Neural crest cell (in vitro differentiated cells): Measurements from ENCODE around the gene MYO5C. TPM values are rescaled to one million over a fixed set of nuclear protein-coding genes. Genes with fewer than 3 reads are reported as not detected.
A peak's percentile ranks its signal among the peaks of the same experiment; 100 is the strongest.

ENCODE experiments used
- DNase-seq: peaks from one replicate; pipeline ENCODE4 v3.0.0; 2021; ENCODE audit warnings: low read depth, mixed read lengths, low spot score
- H3K27ac Mint-ChIP-seq: one replicate; pipeline ENCODE4 v1.8.0; 2021; ENCODE audit warnings: mild to moderate bottlenecking, mixed read lengths; ENCODE audit not compliant: unreplicated experiment
- H3K27me3 Mint-ChIP-seq: 2 replicates; pipeline ENCODE4 v1.8.0; 2021; ENCODE audit warnings: low read depth, mild to moderate bottlenecking, mixed read lengths
- H3K36me3 Mint-ChIP-seq: 2 replicates; pipeline ENCODE4 v1.8.0; 2021; ENCODE audit warnings: low read depth, mild to moderate bottlenecking, mixed read lengths
- H3K4me1 Mint-ChIP-seq: 2 replicates; pipeline ENCODE4 v1.8.0; 2021; ENCODE audit warnings: mixed read lengths
- H3K4me3 Mint-ChIP-seq: one replicate; pipeline ENCODE4 v1.8.0; 2021; ENCODE audit warnings: mild to moderate bottlenecking, mixed read lengths
- H3K9me3 Mint-ChIP-seq: 2 replicates; pipeline ENCODE4 v1.8.0; 2021; ENCODE audit warnings: mixed read lengths
- total RNA-seq: library from RNA; stranded (reverse); gene quantifications from 2 replicates; pipeline ENCODE4 v1.2.1, GENCODE V29; 2021
- TF ChIP-seq, protein P1 (sequence below): fragments of 200-600 bp; sonication (generic); conservative IDR thresholded peaks from 2 replicates; pipeline ENCODE4 v1.5.0; 2021; ENCODE audit warnings: antibody characterized with exemption, mild to moderate bottlenecking

Gene MYO5C
- total RNA-seq, 1 donor from 2014 or later, result 7.7 TPM

GRCh38 chr15:52338058-52338457 lies 42.5 kb upstream of the MYO5C start:
- H3K4me1 Mint-ChIP-seq, result peaks cover 13% of the 10 kb centered on the region
- H3K4me3 Mint-ChIP-seq, result no peak overlapping the region
- peaks cover 3% of the 10 kb centered on the region for H3K36me3 Mint-ChIP-seq
- DNase-seq, result no peak
- H3K27me3 Mint-ChIP-seq, result no peaks in the 10 kb centered on the region
- TF ChIP-seq, protein P1, sequence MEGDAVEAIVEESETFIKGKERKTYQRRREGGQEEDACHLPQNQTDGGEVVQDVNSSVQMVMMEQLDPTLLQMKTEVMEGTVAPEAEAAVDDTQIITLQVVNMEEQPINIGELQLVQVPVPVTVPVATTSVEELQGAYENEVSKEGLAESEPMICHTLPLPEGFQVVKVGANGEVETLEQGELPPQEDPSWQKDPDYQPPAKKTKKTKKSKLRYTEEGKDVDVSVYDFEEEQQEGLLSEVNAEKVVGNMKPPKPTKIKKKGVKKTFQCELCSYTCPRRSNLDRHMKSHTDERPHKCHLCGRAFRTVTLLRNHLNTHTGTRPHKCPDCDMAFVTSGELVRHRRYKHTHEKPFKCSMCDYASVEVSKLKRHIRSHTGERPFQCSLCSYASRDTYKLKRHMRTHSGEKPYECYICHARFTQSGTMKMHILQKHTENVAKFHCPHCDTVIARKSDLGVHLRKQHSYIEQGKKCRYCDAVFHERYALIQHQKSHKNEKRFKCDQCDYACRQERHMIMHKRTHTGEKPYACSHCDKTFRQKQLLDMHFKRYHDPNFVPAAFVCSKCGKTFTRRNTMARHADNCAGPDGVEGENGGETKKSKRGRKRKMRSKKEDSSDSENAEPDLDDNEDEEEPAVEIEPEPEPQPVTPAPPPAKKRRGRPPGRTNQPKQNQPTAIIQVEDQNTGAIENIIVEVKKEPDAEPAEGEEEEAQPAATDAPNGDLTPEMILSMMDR, result no peak
- H3K9me3 Mint-ChIP-seq, result no peaks in the 10 kb centered on the region
- no peak overlapping the region for H3K27ac Mint-ChIP-seq

- H3K27ac Mint-ChIP-seq, result peak overlapping the region; percentile 52
- peaks cover 3% of the 10 kb centered on the region for H3K36me3 Mint-ChIP-seq
- DNase-seq, result no peak
- TF ChIP-seq, protein P1, result no peak
- no peaks in the 10 kb centered on the region for H3K27me3 Mint-ChIP-seq
- H3K4me1 Mint-ChIP-seq, result peaks cover 13% of the 10 kb centered on the region
- no peaks in the 10 kb centered on the region for H3K9me3 Mint-ChIP-seq
- no peak overlapping the region for H3K4me3 Mint-ChIP-seq
These were observed 41.7 kb upstream of the MYO5C start for GRCh38 chr15:52337198-52337853.

DNA sequence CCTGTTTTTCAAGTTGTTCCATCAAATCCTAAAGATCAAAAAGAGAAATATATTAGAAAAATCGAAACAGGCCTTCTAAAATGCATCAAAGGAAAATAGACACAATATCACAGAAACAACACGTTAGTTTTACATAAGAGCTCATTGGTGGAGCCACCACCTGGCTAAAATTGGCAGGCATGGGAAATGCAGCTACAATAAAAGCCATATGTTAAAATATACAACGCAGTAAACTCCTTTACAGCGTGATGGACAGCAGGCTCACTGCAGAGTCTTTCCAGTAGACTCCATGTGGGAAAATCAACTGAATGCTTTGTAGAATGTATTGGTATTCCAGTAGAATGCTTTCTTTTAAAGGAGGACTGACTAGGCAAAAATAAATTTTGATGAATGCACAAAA lies 40.9 kb upstream of the MYO5C start:
- Mint-ChIP-seq H3K36me3 (peaks cover 3% of the 10 kb centered on the region), H3K9me3 (no peaks in the 10 kb centered on the region), H3K4me3 (no peak overlapping the region), H3K4me1 (peaks cover 13% of the 10 kb centered on the region), H3K27me3 (no peaks in the 10 kb centered on the region), H3K27ac (no peak overlapping the region)
- DNase-seq, result no peak
- TF ChIP-seq, protein P1, result peak; percentile 33

DNA sequence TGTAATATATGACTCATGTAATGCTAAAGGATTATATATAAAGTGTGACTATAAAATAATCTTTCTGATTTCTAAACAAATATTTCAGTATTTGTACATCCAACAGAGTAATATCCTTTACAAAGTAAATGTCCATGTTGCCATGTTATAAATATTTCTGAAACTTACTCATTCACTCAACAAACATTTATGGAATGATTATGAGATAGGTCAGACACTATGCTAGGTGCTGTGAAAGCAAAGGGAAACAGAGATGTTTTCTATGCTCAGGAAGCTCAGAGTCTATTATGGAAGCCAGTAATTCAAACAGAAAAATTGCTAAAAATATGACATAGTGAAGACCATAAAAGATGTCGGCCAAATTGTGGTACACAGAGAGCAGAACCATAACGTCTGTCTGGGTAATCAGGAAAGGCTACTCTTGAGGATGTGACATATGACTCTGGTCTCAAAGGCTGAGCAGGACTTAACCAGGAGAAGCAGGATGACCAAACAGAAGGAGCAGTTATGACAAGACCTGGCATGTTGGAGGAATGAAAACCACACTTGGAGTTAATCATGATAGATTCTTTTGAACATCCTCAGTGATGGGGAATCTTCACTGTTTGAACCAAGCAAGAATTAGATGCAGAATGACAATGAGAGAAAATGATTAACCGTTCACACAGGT lies 39.0 kb upstream of the MYO5C start:
- Mint-ChIP-seq H3K36me3 (peaks cover 3% of the 10 kb centered on the region), H3K4me1 (peaks cover 13% of the 10 kb centered on the region), H3K27me3 (no peaks in the 10 kb centered on the region), H3K4me3 (no peak overlapping the region), H3K27ac (no peak overlapping the region), H3K9me3 (no peaks in the 10 kb centered on the region)
- TF ChIP-seq, protein P1, result no peak
- no peak for DNase-seq

DNA sequence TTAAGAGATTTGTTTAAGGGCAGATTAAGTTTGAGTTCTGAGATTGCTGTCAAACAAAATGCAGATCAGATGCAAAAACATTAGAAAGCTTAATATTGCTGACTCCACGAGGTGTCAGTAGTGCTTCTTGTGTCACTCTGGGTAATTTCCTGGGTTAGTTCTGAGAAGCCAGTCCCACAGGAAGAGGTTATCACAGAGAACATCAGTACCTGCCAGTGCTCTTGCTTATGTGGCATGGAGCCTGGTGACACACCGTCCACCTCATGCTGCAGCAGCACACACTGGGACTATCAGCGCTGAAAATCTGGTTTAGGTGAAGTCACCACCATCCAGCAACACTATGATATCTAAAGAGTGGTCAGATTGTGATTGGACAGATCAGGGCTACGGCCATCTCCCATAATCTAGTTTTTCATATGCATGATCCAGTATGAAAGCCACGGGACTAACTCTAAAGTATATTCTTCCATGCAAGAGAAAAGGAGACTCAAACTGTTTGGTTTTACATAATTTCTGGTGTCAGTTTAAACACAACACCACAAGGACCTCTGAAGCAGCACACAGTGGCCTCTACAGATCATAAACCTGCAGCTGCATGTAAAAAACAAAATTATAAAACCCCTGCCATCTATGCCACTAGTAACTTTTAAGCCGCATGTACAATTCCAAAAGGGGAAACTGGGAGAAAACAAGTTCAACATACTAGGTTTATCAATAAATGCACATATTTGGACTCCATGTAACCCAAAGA lies 36.1 kb upstream of the MYO5C start:
- H3K4me1 Mint-ChIP-seq, result no peaks in the 10 kb centered on the region
- no peak for DNase-seq
- TF ChIP-seq, protein P1, result peak; percentile 53
- H3K36me3 Mint-ChIP-seq, result peaks cover 3% of the 10 kb centered on the region
- H3K27me3 Mint-ChIP-seq, result no peaks in the 10 kb centered on the region
- H3K9me3 Mint-ChIP-seq, result no peaks in the 10 kb centered on the region
- H3K4me3 Mint-ChIP-seq, result no peak overlapping the region
- H3K27ac Mint-ChIP-seq, result no peak overlapping the region
